CD4-positive, alpha-beta T cell treated with Interleukin-1 beta for 1 hour (primary cell): ENCODE measurements around the gene MACO1.
"Not testable (repeated sequence)": the region's sequence is repeated elsewhere in the genome, so short reads cannot be mapped to it uniquely, and the experiment has no call there.

Experiments
- DNase-seq, 2 donors: peaks; one replicate each; pipeline ENCODE4 v3.0.0-alpha.2; 2020 to 2022

MACO1 gene

DNA sequence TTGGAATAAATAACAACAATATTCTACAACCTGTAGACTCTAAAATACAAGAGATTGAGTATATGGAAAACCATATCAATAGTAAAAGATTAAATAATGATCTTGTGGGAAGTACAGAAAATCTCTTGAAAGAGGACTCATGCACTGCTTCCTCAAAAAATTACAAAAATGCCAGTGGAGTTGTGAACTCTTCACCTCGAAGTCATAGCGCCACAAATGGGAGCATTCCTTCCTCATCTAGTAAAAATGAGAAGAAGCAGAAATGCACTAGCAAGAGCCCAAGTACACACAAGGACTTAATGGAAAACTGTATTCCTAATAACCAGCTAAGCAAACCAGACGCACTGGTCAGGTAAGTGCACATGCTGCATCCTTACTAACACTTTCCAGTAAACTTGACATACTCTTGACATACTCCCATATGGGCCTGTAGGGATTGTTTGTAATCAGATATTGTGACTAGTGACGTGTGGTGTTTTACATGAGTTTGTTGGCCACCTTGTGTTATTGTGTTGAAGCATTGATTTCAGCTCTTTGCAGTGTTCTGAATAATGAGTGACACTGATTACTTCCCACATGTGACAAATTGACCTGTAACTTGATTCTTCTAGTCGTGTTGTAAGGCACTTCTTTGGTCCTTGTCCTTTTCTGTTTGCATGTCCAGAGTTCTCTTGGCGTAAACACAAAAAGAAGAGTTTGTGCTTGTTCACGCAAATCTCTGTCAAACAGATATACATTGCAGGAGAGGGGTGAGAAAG, 28.0 kb downstream of the MACO1 start:
- no peak for DNase-seq

DNA sequence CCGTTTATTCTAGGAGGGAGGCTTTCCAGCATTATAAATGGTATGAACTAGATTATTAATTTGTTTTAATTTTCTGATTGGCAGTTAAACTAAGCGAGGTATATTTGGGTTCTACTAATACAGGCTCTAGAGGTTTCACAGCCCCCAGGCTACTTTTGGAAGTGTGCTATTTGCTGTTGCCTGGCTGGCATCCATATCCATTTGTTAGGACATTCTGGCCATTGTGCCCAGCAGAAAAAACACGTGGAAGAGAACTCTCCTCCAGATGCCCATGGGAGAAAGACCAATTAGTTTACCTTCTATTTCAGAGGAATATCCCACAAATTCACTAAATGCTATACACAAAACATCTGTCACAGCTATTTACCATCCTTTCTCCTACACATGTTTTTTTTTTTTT, 29.3 kb downstream of the MACO1 start:
- no peak for DNase-seq

DNA sequence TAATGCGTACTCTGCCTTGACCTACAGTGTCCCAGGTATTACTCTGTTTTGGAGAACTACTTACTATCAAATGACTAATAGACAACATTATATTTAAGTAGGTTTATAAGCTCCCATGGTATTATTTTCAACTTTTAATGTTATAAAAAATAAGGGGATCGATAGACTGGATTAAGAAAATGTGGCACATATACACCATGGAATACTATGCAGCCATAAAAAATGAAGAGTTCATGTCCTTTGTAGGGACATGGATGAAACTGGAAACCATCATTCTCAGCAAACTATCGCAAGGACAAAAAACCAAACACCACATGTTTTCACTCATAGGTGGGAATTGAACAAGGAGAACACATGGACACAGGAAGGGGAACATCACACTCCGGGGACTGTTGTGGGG, 30.1 kb downstream of the MACO1 start:
- DNase-seq: not testable (repeated sequence)

DNA sequence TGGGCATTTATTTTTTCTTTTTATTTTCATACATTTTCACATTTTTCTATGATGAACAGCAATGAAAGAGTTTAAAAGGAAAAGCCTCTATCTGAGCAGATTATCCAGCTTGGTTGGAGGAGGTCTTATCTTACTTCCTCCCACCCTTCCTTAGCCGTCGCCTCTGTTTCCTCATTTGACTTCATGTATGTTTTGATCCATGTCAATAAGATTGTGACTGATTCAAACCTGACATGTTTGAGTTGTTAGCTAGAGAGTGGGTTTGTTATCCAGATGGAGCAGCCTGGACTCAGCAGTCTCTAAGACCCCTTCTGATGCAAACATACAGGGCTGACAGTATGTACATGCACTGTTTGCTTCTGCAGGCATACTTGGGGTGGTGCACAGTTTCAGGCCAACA, 31.2 kb downstream of the MACO1 start:
- no peak for DNase-seq

DNA sequence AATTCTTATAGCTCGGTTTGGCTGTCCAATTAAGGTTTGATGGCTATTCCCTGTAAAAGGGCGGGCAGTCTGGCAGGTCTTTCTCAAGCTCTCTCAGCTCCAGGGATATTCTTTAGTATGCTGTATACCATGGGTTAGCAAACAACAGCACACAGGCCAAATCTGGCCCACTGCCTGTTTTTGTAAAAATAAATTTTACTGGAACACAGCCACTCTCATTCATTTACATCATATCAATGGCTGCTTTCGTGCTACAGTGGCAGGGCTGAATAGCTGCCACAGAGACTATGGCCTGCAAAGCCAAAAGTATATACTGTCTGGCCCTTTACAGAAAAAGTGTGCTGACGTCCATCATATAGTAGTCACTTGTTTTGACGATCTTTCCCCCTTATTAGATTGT, 32.0 kb downstream of the MACO1 start:
- no peak for DNase-seq

GRCh38 chr1:25467193-25467592, 36.5 kb downstream of the MACO1 start:
- DNase-seq: no peak

- DNase-seq: no peak
Measured at GRCh38 chr1:25467616-25468015, 36.9 kb downstream of the MACO1 start.

DNA sequence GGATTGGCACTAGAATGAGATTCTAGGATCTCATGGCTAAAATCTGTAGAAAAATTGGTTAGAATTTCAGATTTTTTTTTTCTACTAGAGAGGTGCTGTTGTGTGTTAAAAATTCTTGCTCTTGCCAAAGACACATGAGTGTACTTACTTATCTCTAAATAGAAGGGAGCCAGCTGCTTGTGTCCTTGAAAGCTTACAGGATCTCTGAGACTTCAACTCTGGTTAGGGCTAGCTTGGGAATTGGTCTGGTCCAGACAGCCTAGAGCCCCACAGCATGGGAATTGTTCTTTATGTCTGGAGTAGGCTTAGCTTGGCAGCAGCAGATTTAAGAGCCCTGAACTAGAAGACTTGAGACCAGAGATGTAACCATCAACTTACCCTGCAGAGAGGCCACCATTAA, 37.3 kb downstream of the MACO1 start:
- DNase-seq: no peak

DNA sequence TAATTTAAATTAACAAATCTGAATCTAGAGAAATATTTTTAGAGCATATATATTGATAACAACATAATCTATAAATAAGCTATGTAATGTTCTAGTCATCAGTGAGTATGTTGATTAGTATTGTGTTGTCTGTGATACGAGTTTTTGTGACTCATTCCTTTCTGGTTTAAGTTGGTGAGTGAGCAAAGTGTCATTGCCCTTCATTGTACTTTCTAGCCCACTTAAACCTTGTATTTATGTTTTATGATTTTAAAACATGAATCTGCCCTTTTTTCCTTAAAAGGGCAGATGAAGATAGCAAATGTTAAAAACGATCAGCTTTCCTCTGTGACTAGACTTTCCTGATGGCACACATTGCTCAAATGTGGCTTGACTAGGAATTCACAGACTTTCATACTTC, 38.5 kb downstream of the MACO1 start:
- DNase-seq: no peak

GRCh38 chr1:25472471-25472870, 41.8 kb downstream of the MACO1 start:
- DNase-seq: no peak

- DNase-seq: no peak
Measured at GRCh38 chr1:25473653-25474225, 43.0 kb downstream of the MACO1 start.

GRCh38 chr1:25474439-25475047, 43.8 kb downstream of the MACO1 start:
- no peak for DNase-seq

GRCh38 chr1:25476186-25477097, 45.7 kb downstream of the MACO1 start:
- DNase-seq: no peak

- DNase-seq: no peak
Measured at GRCh38 chr1:25477448-25478034, 46.8 kb downstream of the MACO1 start.

- no peak for DNase-seq
Measured at GRCh38 chr1:25478633-25479032, 47.9 kb downstream of the MACO1 start.

- no peak for DNase-seq
Measured at GRCh38 chr1:25481625-25482024, 50.9 kb downstream of the MACO1 start.

- DNase-seq: no peak
Measured at GRCh38 chr1:25482211-25482610, 51.5 kb downstream of the MACO1 start.

GRCh38 chr1:25484096-25484495, 53.4 kb downstream of the MACO1 start:
- DNase-seq: no peak

GRCh38 chr1:25484533-25484932, 53.8 kb downstream of the MACO1 start:
- no peak for DNase-seq

- no peak for DNase-seq
Measured at GRCh38 chr1:25485536-25486411, 55.1 kb downstream of the MACO1 start.

DNA sequence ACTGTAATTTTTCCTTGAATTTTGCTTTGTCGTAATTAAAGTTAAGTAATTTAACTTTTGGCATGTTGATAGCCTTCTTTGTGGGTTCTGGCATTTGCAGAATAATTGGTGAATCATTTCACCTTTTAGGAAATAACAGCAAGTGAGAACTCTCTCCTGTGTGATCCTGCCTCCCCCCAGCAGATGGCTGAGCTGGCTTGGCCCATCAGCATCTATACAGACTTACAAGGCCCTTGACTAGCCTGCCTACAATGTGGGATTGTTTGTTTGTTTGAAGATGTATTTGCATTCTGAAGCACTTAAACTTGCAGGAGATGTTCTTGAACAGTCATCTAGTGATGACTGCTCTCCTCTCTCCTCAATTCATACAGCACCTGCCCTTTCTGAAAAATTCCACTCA, 55.9 kb downstream of the MACO1 start:
- DNase-seq: no peak

DNA sequence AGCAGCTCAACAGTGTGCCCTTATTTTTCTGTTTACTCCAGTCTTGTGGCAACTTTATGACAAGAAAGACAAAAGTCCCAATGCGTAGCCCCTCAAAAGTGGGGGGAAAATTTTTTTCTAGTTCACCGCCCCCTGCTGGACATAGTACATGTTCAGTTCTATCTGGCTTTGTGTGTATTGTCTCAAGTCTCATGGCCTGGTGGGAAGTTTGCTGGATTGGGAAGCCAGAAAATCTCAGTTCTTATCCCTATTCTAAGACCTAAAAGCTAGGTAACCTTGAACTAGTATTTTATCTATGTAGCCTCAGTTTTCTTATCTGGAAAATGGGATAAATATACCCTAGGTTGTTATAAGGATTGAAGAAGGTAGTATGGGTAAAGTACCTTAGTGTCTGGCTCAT, 56.9 kb downstream of the MACO1 start:
- peak; percentile 25 to 46 for DNase-seq
